GM10248 (cell line): ENCODE data around the gene DENND11.
A peak's percentile ranks its signal among the peaks of the same experiment; 100 is the strongest.

Source experiments
- CTCF ChIA-PET: fragments of 300-600 bp; sonication (Branson Sonifier 250); formaldehyde crosslinking; extraction: SDS; loops from one replicate; lab custom pipeline; 2021; ENCODE audit warnings: antibody characterized with exemption; lab: Yijun Ruan, JAX
- POLR2A ChIA-PET: fragments of 350-650 bp; sonication (Branson Sonifier 250); formaldehyde crosslinking; extraction: SDS; loops from one replicate; lab custom pipeline; 2020; ENCODE audit warnings: antibody characterized with exemption; lab: Yijun Ruan, JAX
- DNase-seq: peaks from one replicate; pipeline ENCODE4 v3.0.0; 2012; ENCODE audit errors: extremely low spot score
- CTCF ChIP-seq: IDR thresholded peaks from 2 replicates; pipeline ENCODE4 v1.5.1; 2012; ENCODE audit warnings: mild to moderate bottlenecking, low read depth; ENCODE audit errors: extremely low read depth, missing control alignments, control extremely low read depth

Gene DENND11

GRCh38 chr7:141679014-141679413, 23.0 kb downstream of the DENND11 start:
- DNase-seq, result no peak
- POLR2A ChIA-PET, result no interaction called here
- no peak for TF ChIP-seq CTCF
- CTCF ChIA-PET, result interaction anchor here (1.2 to 2.0 kb wide), 4 partner anchors 10 to 24 kb away, joined by 3 to 8 read pairs (median 3); no protein-coding TSS in a partner anchor

- DNase-seq, result no peak
- ChIA-PET POLR2A (no interaction called here), CTCF (no interaction called here)
- TF ChIP-seq CTCF, result no peak
These were observed 25.3 kb downstream of the DENND11 start for GRCh38 chr7:141676618-141677017.

- no peak for DNase-seq
- ChIA-PET CTCF (interaction anchor here (1.5 to 1.7 kb wide), 2 partner anchors 20 to 26 kb away, joined by 6 to 10 read pairs; no protein-coding TSS in a partner anchor), POLR2A (no interaction called here)
- TF ChIP-seq CTCF, result no peak
These were observed 26.3 kb downstream of the DENND11 start for GRCh38 chr7:141675436-141676215.

GRCh38 chr7:141674702-141675101, 27.3 kb downstream of the DENND11 start:
- ChIA-PET POLR2A (no interaction called here), CTCF (interaction anchor here (1.0 to 1.7 kb wide), 5 partner anchors 8 to 34 kb away, joined by 3 to 10 read pairs (median 4); partner anchors contain the start of gene WEE2)
- DNase-seq, result no peak
- TF ChIP-seq CTCF, result peak; percentile 7

GRCh38 chr7:141674171-141674671, 27.7 kb downstream of the DENND11 start:
- DNase-seq, result no peak
- CTCF ChIA-PET, result interaction anchor here (1.0 to 1.2 kb wide), 3 partner anchors 8 to 34 kb away, joined by 3 to 4 read pairs (median 3); partner anchors contain the start of gene WEE2
- no peak for TF ChIP-seq CTCF
- POLR2A ChIA-PET, result no interaction called here

- ChIA-PET CTCF (no interaction called here), POLR2A (no interaction called here)
- TF ChIP-seq CTCF, result no peak
- DNase-seq, result no peak
These were observed 28.6 kb downstream of the DENND11 start for GRCh38 chr7:141673346-141673745.
